Left colon (tissue), 2 donors: ENCODE results near the gene ZSWIM2. TPM values are rescaled to one million over a fixed set of nuclear protein-coding genes. Genes with fewer than 3 reads are reported as not detected.
"Not testable (repeated sequence)": the region's sequence is repeated elsewhere in the genome, so short reads cannot be mapped to it uniquely, and the experiment has no call there.

Source experiments
- ATAC-seq: fragments of 200-7000 bp; cut with Tn5 transposase; one replicate; pipeline ENCODE4 v1.9.1; 2020; ENCODE audit warnings: mild to moderate bottlenecking, moderate library complexity
- DNase-seq, 2 donors: peaks; one replicate each; pipeline ENCODE4 v3.0.0-alpha.2; 2020
- intact Hi-C, 2 donors: fragments of 100-400 bp; cut with DNase I in 1 of 2; cut with micrococcal nuclease in 1 of 2; formaldehyde crosslinking; loops; one replicate each; pipeline versions ENCODE4 v1.11.2 to v1.14.0; 2022; cut with DNase I, micrococcal nuclease
- total RNA-seq, 2 donors: library from RNA; stranded (reverse); fragmentation: NEBNext Ultra II Directional; extraction: Animal tissue kit (Norgen Biotek cat#: 25700); gene quantifications; one replicate each; pipeline ENCODE4 v1.2.1, GENCODE V29; 2021
- donor health status: DM: no; HTN: no; CAD: no.
- donor health status: DM: yes; HTN: yes; CAD: no.

The ZSWIM2 gene
- total RNA-seq, 2 donors from 2014 or later, result not detected

- DNase-seq, result no peak
- ATAC-seq, result no peak
- intact Hi-C loops, result no loop called here
Measured at GRCh38 chr2:186855216-186855615, 6.2 kb upstream of the ZSWIM2 start.

GRCh38 chr2:186853951-186854350 lies 5.0 kb upstream of the ZSWIM2 start:
- intact Hi-C loops, result no loop called here
- no peak for DNase-seq
- no peak for ATAC-seq

GRCh38 chr2:186852508-186852907 lies 3.5 kb upstream of the ZSWIM2 start:
- ATAC-seq (no peak), DNase-seq (no peak)
- intact Hi-C loops, result no loop called here

GRCh38 chr2:186842373-186842772 lies 6.6 kb downstream of the ZSWIM2 start:
- intact Hi-C loops, result no loop called here
- DNase-seq (no peak), ATAC-seq (no peak)

GRCh38 chr2:186841940-186842339 lies 7.0 kb downstream of the ZSWIM2 start:
- intact Hi-C loops, result no loop called here
- ATAC-seq (no peak), DNase-seq (no peak)

GRCh38 chr2:186835628-186836027 lies 13.3 kb downstream of the ZSWIM2 start:
- intact Hi-C loops, result no loop called here
- ATAC-seq (no peak), DNase-seq (no peak)

GRCh38 chr2:186827862-186828492 lies 21.0 kb downstream of the ZSWIM2 start:
- intact Hi-C loops, result no loop called here
- DNase-seq (no peak), ATAC-seq (no peak)

GRCh38 chr2:186827411-186827810 lies 21.6 kb downstream of the ZSWIM2 start:
- DNase-seq, result no peak
- ATAC-seq, result no peak
- intact Hi-C loops, result no loop called here

GRCh38 chr2:186822323-186822722 lies 26.6 kb downstream of the ZSWIM2 start:
- DNase-seq (no peak), ATAC-seq (no peak)
- intact Hi-C loops, result no loop called here

- intact Hi-C loops, result no loop called here
- DNase-seq, result no peak
- ATAC-seq, result no peak
Measured at GRCh38 chr2:186820303-186820702, 28.7 kb downstream of the ZSWIM2 start.

- DNase-seq, ATAC-seq, intact Hi-C loops: not testable (repeated sequence)
Measured at GRCh38 chr2:186811760-186812159, 37.2 kb downstream of the ZSWIM2 start.

GRCh38 chr2:186806591-186806990 lies 42.4 kb downstream of the ZSWIM2 start:
- ATAC-seq, result no peak
- DNase-seq, result no peak
- intact Hi-C loops, result no loop called here

GRCh38 chr2:186798604-186799003 lies 50.4 kb downstream of the ZSWIM2 start:
- DNase-seq, ATAC-seq, intact Hi-C loops: not testable (repeated sequence)

- intact Hi-C loops, result no loop called here
- DNase-seq (no peak), ATAC-seq (no peak)
Measured at GRCh38 chr2:186784930-186785329, 64.0 kb downstream of the ZSWIM2 start.

GRCh38 chr2:186783254-186783653 lies 65.7 kb downstream of the ZSWIM2 start:
- DNase-seq (no peak), ATAC-seq (no peak)
- intact Hi-C loops, result no loop called here

GRCh38 chr2:186780701-186781316 lies 68.2 kb downstream of the ZSWIM2 start:
- DNase-seq (no peak), ATAC-seq (no peak)
- intact Hi-C loops, result no loop called here

Other genes starting within 250 kb of the ZSWIM2 start
- 1 to 10 TPM in 1 of 2 donors, under 1 TPM in 1; 0.85 to 2.7 TPM for gene FAM171B, start 155.1 kb downstream of the ZSWIM2 start, total RNA-seq